Mesenchymal stem cell (in vitro differentiated cells and primary cell): ENCODE results near the gene APP.

Experiments used
- DNase-seq: peaks from one replicate; pipeline ENCODE4 v3.0.0-alpha.2; 2013
- H2AFZ ChIP-seq: one replicate; pipeline ENCODE4 v1.6.1; 2013; ENCODE audit warnings: low read depth, mild to moderate bottlenecking, control low read depth, inconsistent platforms, low read length, moderate library complexity
- H2AK5ac ChIP-seq: 2 replicates; pipeline ENCODE4 v1.6.1; 2013; ENCODE audit warnings: low read length, moderate library complexity, mild to moderate bottlenecking, inconsistent platforms; ENCODE audit not compliant: severe bottlenecking
- H2BK120ac ChIP-seq: one replicate; pipeline ENCODE4 v1.6.1; 2013; ENCODE audit warnings: low read depth, mild to moderate bottlenecking, inconsistent platforms, low read length, moderate library complexity
- H2BK12ac ChIP-seq, 2 experiments: one replicate each; pipeline ENCODE4 v1.6.1; 2013; ENCODE audit warnings: inconsistent platforms in 2 of 2, low read length in 2 of 2, mild to moderate bottlenecking in 2 of 2, moderate library complexity in 2 of 2, control low read depth in 1 of 2
- H2BK15ac ChIP-seq: one replicate; pipeline ENCODE4 v1.6.1; 2013; ENCODE audit warnings: mild to moderate bottlenecking, low read depth, inconsistent platforms; ENCODE audit not compliant: poor library complexity, severe bottlenecking
- H2BK5ac ChIP-seq: 2 replicates; pipeline ENCODE4 v1.6.1; 2013; ENCODE audit warnings: low read depth, mild to moderate bottlenecking, low read length, control low read depth, inconsistent platforms; ENCODE audit not compliant: poor library complexity, severe bottlenecking
- H3K14ac ChIP-seq, 2 experiments: one replicate each; pipeline ENCODE4 v1.6.1; 2013; ENCODE audit warnings: inconsistent platforms in 2 of 2, low read length in 2 of 2, control low read depth in 1 of 2, mild to moderate bottlenecking in 1 of 2, moderate library complexity in 1 of 2
- H3K18ac ChIP-seq, 2 experiments: one replicate each; pipeline ENCODE4 v1.6.1; 2013; ENCODE audit warnings: inconsistent platforms in 2 of 2, low read length in 2 of 2, control low read depth in 1 of 2, low read depth in 1 of 2, mild to moderate bottlenecking in 1 of 2
- H3K23ac ChIP-seq, 2 experiments: one replicate each; pipeline ENCODE4 v1.6.1; 2013; ENCODE audit warnings: inconsistent platforms in 2 of 2, low read length in 2 of 2, mild to moderate bottlenecking in 2 of 2, moderate library complexity in 2 of 2, control low read depth in 1 of 2
- H3K27ac ChIP-seq: 2 replicates; pipeline ENCODE4 v1.5.1; 2013; ENCODE audit warnings: mild to moderate bottlenecking, moderate library complexity, low read length, control low read depth, inconsistent platforms; ENCODE audit not compliant: poor library complexity, severe bottlenecking
- H3K27me3 ChIP-seq, 2 experiments: 2 replicates each; pipeline versions ENCODE4 v1.6.1 to v1.7.0; 2013; ENCODE audit warnings: low read length in 2 of 2, mild to moderate bottlenecking in 2 of 2, moderate library complexity in 2 of 2, control low read depth in 1 of 2, inconsistent platforms in 1 of 2; ENCODE audit not compliant: control insufficient read depth in 1 of 2, insufficient read depth in 1 of 2
- H3K36me3 ChIP-seq, 2 experiments: 2 replicates each; pipeline versions ENCODE4 v1.6.1 to v1.7.0; 2013; ENCODE audit warnings: low read length in 2 of 2, control low read depth in 1 of 2, inconsistent platforms in 1 of 2, low read depth in 1 of 2, mild to moderate bottlenecking in 1 of 2; ENCODE audit not compliant: insufficient read depth in 2 of 2, control insufficient read depth in 1 of 2
- H3K4ac ChIP-seq, 2 experiments: one replicate each; pipeline ENCODE4 v1.6.1; 2013; ENCODE audit warnings: inconsistent platforms in 2 of 2, low read length in 2 of 2, mild to moderate bottlenecking in 2 of 2, moderate library complexity in 2 of 2, control low read depth in 1 of 2, low read depth in 1 of 2
- H3K4me1 ChIP-seq: 2 replicates; pipeline ENCODE4 v1.6.1; 2013; ENCODE audit warnings: low read depth, low read length, control low read depth; ENCODE audit not compliant: control insufficient read depth, insufficient read depth
- H3K4me2 ChIP-seq: 2 replicates; pipeline ENCODE4 v1.6.1; 2013; ENCODE audit warnings: low read length, mild to moderate bottlenecking, inconsistent platforms; ENCODE audit not compliant: poor library complexity, severe bottlenecking
- H3K4me3 ChIP-seq, 2 experiments: 2 replicates each; pipeline versions ENCODE4 v1.5.1 to v1.7.0; 2013; ENCODE audit warnings: low read length in 2 of 2, mild to moderate bottlenecking in 2 of 2, control low read depth in 1 of 2, low read depth in 1 of 2; ENCODE audit not compliant: insufficient read depth in 1 of 2
- H3K79me1 ChIP-seq: replicated peaks from 2 replicates; pipeline ENCODE4 v1.6.1; 2013; ENCODE audit warnings: mild to moderate bottlenecking, control low read depth, low read length, inconsistent platforms; ENCODE audit not compliant: poor library complexity, severe bottlenecking
- H3K9ac ChIP-seq: 2 replicates; pipeline ENCODE4 v1.7.0; 2013; ENCODE audit warnings: mild to moderate bottlenecking, low read length, moderate library complexity
- H3K9me3 ChIP-seq: 2 replicates; pipeline ENCODE4 v1.7.0; 2013; ENCODE audit warnings: mild to moderate bottlenecking, low read length; ENCODE audit not compliant: control insufficient read depth
- H4K8ac ChIP-seq: one replicate; pipeline ENCODE4 v1.6.1; 2013; ENCODE audit warnings: inconsistent platforms, mild to moderate bottlenecking, low read length, moderate library complexity
- H4K91ac ChIP-seq: one replicate; pipeline ENCODE4 v1.6.1; 2013; ENCODE audit warnings: mild to moderate bottlenecking, low read length, inconsistent platforms
- WGBS: methylation state at CpG from one replicate; pipeline ENCODE4 v1.1.7; 2013; ENCODE audit warnings: mixed read lengths; 5-methylcytosine and 5-hydroxymethylcytosine counted together

Gene APP

GRCh38 chr21:26191609-26192008 lies 21.0 kb upstream of the APP start:
- Histone ChIP-seq H3K14ac (no peak overlapping the region), H3K4me2 (no peak overlapping the region), H4K91ac (no peak overlapping the region), H3K4me3 (no peak overlapping the region), H3K9ac (no peak overlapping the region), H3K18ac (no peak overlapping the region), H2AFZ (no peak overlapping the region), H3K23ac (no peak overlapping the region), H3K27ac (no peak overlapping the region), H2BK12ac (no peak overlapping the region), H2BK15ac (no peak overlapping the region), H3K4ac (no peak overlapping the region), H4K8ac (no peak overlapping the region), H3K4me1 (no peaks in the 10 kb centered on the region), H2AK5ac (no peak overlapping the region), H3K27me3 (no peaks in the 10 kb centered on the region), H2BK5ac (no peak overlapping the region), H3K9me3 (no peaks in the 10 kb centered on the region), H2BK120ac (no peak overlapping the region), H3K36me3 (no peaks in the 10 kb centered on the region), H3K79me1 (no peaks in the 10 kb centered on the region)
- no peak for DNase-seq
- 92% methylated on average over 4 of the region's 5 CpGs for WGBS

DNA sequence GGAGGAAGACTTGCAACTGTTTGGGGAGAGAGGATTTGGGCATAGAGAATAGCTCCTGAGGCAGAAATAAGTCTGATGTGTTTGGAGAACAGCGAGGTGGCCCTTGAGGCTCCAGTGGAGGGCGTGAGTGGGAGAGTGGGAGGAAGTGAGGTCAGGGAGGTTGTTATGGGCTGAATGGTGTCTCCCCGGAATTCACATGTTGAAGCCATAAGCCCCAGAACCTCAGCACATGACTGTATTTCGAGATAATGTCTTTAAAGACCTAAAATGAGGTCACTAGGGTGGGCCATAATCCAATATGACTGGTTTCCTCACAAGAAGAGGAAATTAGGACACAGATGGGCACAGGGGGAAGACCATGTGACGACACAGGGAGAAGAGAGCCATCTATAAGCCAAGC lies 17.9 kb upstream of the APP start:
- no peak overlapping the region for H3K4me2 ChIP-seq
- no peak overlapping the region for H3K18ac ChIP-seq
- H2BK5ac ChIP-seq = no peak overlapping the region
- H2AK5ac ChIP-seq = no peak overlapping the region
- H3K9me3 ChIP-seq = peaks cover 13% of the 10 kb centered on the region
- no peak overlapping the region for H3K4ac ChIP-seq
- no peaks in the 10 kb centered on the region for H3K4me1 ChIP-seq
- no peak overlapping the region for H2AFZ ChIP-seq
- H3K79me1 ChIP-seq = no peaks in the 10 kb centered on the region
- no peak overlapping the region for H3K9ac ChIP-seq
- H3K27me3 ChIP-seq = no peaks in the 10 kb centered on the region
- H2BK120ac ChIP-seq = no peak overlapping the region
- H4K91ac ChIP-seq = no peak overlapping the region
- WGBS = 81% methylated on average over 4 of the region's 5 CpGs
- no peak overlapping the region for H3K14ac ChIP-seq
- H2BK12ac ChIP-seq = no peak overlapping the region
- no peak overlapping the region for H2BK15ac ChIP-seq
- H3K36me3 ChIP-seq = no peaks in the 10 kb centered on the region
- DNase-seq = no peak
- no peak overlapping the region for H3K27ac ChIP-seq
- no peak overlapping the region for H4K8ac ChIP-seq
- H3K23ac ChIP-seq = no peak overlapping the region
- no peak overlapping the region for H3K4me3 ChIP-seq

- H3K4me1 ChIP-seq = no peaks in the 10 kb centered on the region
- H3K27me3 ChIP-seq = no peaks in the 10 kb centered on the region
- H3K36me3 ChIP-seq = no peaks in the 10 kb centered on the region
- no peaks in the 10 kb centered on the region for H3K79me1 ChIP-seq
- H3K14ac ChIP-seq = no peak overlapping the region
- no peak overlapping the region for H3K4me3 ChIP-seq
- no peak overlapping the region for H2BK15ac ChIP-seq
- WGBS = 88% methylated on average over 1 of the region's 2 CpGs
- H2AFZ ChIP-seq = no peak overlapping the region
- H3K4me2 ChIP-seq = no peak overlapping the region
- no peak overlapping the region for H2BK12ac ChIP-seq
- H3K27ac ChIP-seq = no peak overlapping the region
- no peak overlapping the region for H4K8ac ChIP-seq
- no peak overlapping the region for H3K18ac ChIP-seq
- H3K9me3 ChIP-seq = peaks cover 24% of the 10 kb centered on the region
- no peak overlapping the region for H3K23ac ChIP-seq
- no peak overlapping the region for H2BK120ac ChIP-seq
- no peak overlapping the region for H3K4ac ChIP-seq
- no peak overlapping the region for H2AK5ac ChIP-seq
- no peak overlapping the region for H4K91ac ChIP-seq
- H3K9ac ChIP-seq = no peak overlapping the region
- H2BK5ac ChIP-seq = no peak overlapping the region
- no peak for DNase-seq
These were observed 14.9 kb upstream of the APP start for GRCh38 chr21:26185446-26185845.

- DNase-seq = no peak
- Histone ChIP-seq H2AK5ac (no peak overlapping the region), H3K4me2 (no peak overlapping the region), H3K4me3 (no peak overlapping the region), H3K27me3 (no peaks in the 10 kb centered on the region), H3K9me3 (peaks cover 24% of the 10 kb centered on the region), H3K36me3 (no peaks in the 10 kb centered on the region), H3K9ac (no peak overlapping the region), H3K18ac (no peak overlapping the region), H4K91ac (no peak overlapping the region), H2BK5ac (no peak overlapping the region), H3K4me1 (no peaks in the 10 kb centered on the region), H3K27ac (no peak overlapping the region), H2AFZ (no peak overlapping the region), H3K4ac (no peak overlapping the region), H2BK12ac (no peak overlapping the region), H3K23ac (no peak overlapping the region), H4K8ac (no peak overlapping the region), H2BK120ac (no peak overlapping the region), H2BK15ac (no peak overlapping the region), H3K79me1 (no peaks in the 10 kb centered on the region), H3K14ac (no peak overlapping the region)
- WGBS = 84% methylated on average over 2 of the region's 2 CpGs
These were observed 14.5 kb upstream of the APP start for GRCh38 chr21:26185021-26185420.
